ENCODE measurements around the gene AGO1.
"Not testable (repeated sequence)": the region's sequence is repeated elsewhere in the genome, so short reads cannot be mapped to it uniquely, and the experiment has no call there.

AGO1 gene

DNA sequence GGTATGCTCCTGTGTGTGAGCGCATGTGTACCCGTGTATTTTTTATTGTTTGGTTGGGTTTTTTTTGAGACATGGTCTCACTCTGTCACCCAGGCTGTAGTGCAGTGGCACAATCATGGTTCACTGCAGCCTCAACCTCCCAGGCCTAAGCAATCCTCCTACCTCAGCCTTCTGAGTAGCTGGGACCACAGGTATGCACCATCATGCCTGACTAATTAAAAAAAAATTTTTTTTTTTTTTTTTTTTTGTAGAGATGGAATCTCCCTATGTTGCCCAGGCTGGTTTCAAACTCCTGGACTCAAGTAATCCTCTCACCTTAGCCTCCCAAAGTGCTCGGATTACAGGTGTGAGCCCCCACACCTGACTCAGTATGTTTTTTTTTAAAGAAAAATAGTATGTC, 89.6 kb downstream of the AGO1 start:
- not testable (repeated sequence) for DNase-seq (ENCODE audit: low read depth in 2 of 2)

DNA sequence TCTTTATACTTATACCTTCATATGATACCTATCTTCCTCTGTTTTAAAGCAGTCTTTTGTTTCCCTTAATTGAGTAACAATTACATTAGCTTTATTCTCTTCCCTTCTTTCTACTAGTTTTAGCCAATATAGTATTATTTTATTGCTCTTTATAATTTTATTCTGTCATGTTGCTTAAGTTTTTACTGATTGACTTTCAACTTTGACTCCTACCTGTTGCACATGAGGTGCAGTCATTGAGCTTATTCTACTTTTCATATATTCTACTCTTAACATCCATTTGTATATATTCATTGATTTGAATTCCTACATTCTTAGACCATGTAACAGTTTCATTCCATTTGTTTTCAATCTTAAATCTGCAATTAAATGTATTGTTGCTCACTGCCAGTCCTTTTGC, 97.1 kb downstream of the AGO1 start:
- DNase-seq (ENCODE audit: low read depth in 2 of 2): no peak
